ENCODE data around the gene ONECUT1. TPM values are rescaled to one million over a fixed set of nuclear protein-coding genes. Genes with fewer than 3 reads are reported as not detected.

ONECUT1 gene
- total RNA-seq, 1 donor from 2014 or later: not detected

- H3K9me3 ChIP-seq (ENCODE audit: control insufficient read depth in 3 of 3, low read length in 3 of 3): no peaks in the 10 kb centered on the region
- H3K27ac ChIP-seq (ENCODE audit: low read depth, low read length): no peak overlapping the region
Observed at GRCh38 chr15:52727815-52728214, 62.3 kb downstream of the ONECUT1 start.

GRCh38 chr15:52726195-52726594 is 63.9 kb downstream of the ONECUT1 start:
- Histone ChIP-seq H3K36me3 (ENCODE audit: control insufficient read depth in 3 of 3, insufficient read depth in 3 of 3, low read length in 3 of 3) (no peaks in the 10 kb centered on the region), H3K27me3 (ENCODE audit: control insufficient read depth in 3 of 3, insufficient read depth in 3 of 3, low read length in 3 of 3) (no peaks in the 10 kb centered on the region), H3K9me3 (ENCODE audit: control insufficient read depth in 3 of 3, low read length in 3 of 3) (no peaks in the 10 kb centered on the region), H3K27ac (ENCODE audit: low read depth, low read length) (no peak overlapping the region), H3K4me1 (ENCODE audit: control insufficient read depth in 3 of 3, insufficient read depth in 3 of 3, low read length in 3 of 3) (peaks cover 5 to 11% (median 8%) of the 10 kb centered on the region in 3 donors), H3K9ac (ENCODE audit: low read depth in 1 of 3, low read length in 3 of 3) (no peak overlapping the region), H3K4me3 (ENCODE audit: low read length in 3 of 3) (no peak overlapping the region)

More at GRCh38 chr15:52727815-52728214, 62.3 kb downstream of the ONECUT1 start:
- no peak overlapping the region for H3K9ac ChIP-seq (ENCODE audit: low read depth in 1 of 3, low read length in 3 of 3)
- H3K4me1 ChIP-seq (ENCODE audit: control insufficient read depth in 3 of 3, insufficient read depth in 3 of 3, low read length in 3 of 3): peaks cover 12 to 14% (median 14%) of the 10 kb centered on the region in 3 donors
- no peaks in the 10 kb centered on the region for H3K36me3 ChIP-seq (ENCODE audit: control insufficient read depth in 3 of 3, insufficient read depth in 3 of 3, low read length in 3 of 3)
- no peaks in the 10 kb centered on the region for H3K27me3 ChIP-seq (ENCODE audit: control insufficient read depth in 3 of 3, insufficient read depth in 3 of 3, low read length in 3 of 3)
- H3K4me3 ChIP-seq (ENCODE audit: low read length in 3 of 3): no peak overlapping the region

DNA sequence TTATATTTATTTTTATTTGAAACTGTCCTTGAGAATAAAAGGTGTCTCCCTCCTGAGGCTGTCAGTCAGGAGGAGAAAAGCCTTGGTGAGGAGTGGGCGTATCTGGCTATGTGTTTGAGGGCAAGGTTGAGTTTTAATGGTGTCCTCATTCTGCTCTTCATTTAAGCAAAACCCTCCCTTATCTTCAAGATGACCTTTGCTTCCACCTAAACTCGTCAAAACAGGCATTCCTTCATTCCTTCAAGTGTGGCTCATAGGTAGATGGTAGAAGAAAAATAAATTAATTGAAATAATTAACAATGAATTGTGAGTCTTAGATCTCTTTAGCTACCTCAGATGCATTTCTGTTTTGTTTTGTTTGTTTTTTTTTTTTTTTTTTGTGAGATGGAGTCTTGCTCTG is 71.6 kb downstream of the ONECUT1 start:
- no peak overlapping the region for H3K9ac ChIP-seq (ENCODE audit: low read depth in 1 of 3, low read length in 3 of 3)
- no peak overlapping the region for H3K27ac ChIP-seq (ENCODE audit: low read depth, low read length)
- no peaks in the 10 kb centered on the region for H3K27me3 ChIP-seq (ENCODE audit: control insufficient read depth in 3 of 3, insufficient read depth in 3 of 3, low read length in 3 of 3)
- no peaks in the 10 kb centered on the region for H3K9me3 ChIP-seq (ENCODE audit: control insufficient read depth in 3 of 3, low read length in 3 of 3)
- no peaks in the 10 kb centered on the region for H3K36me3 ChIP-seq (ENCODE audit: control insufficient read depth in 3 of 3, insufficient read depth in 3 of 3, low read length in 3 of 3)
- no peaks in the 10 kb centered on the region for H3K4me1 ChIP-seq (ENCODE audit: control insufficient read depth in 3 of 3, insufficient read depth in 3 of 3, low read length in 3 of 3)
- H3K4me3 ChIP-seq (ENCODE audit: low read length in 3 of 3): no peak overlapping the region

DNA sequence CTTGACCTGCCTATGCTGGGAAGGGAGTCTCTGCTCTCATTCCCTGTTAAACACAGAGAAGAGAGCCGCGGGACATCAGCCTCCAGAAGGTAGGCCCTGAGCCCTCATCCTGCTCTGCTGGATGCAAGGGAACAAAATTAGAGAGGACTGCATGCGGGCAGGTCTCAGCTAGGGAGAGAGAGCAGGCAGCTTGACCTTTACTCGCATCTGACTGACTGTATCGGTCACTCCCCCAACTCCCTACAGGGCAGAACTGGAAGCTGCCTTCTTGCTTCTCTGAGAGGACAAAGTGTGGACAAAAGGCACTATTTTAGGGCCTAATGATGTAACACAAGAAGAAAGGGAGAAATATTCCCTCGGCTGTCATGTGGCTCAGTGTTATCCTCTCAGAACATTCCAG is 72.2 kb downstream of the ONECUT1 start:
- no peak overlapping the region for H3K4me3 ChIP-seq (ENCODE audit: low read length in 3 of 3)
- no peaks in the 10 kb centered on the region for H3K36me3 ChIP-seq (ENCODE audit: control insufficient read depth in 3 of 3, insufficient read depth in 3 of 3, low read length in 3 of 3)
- H3K4me1 ChIP-seq (ENCODE audit: control insufficient read depth in 3 of 3, insufficient read depth in 3 of 3, low read length in 3 of 3): no peaks in the 10 kb centered on the region
- no peaks in the 10 kb centered on the region for H3K27me3 ChIP-seq (ENCODE audit: control insufficient read depth in 3 of 3, insufficient read depth in 3 of 3, low read length in 3 of 3)
- no peaks in the 10 kb centered on the region for H3K9me3 ChIP-seq (ENCODE audit: control insufficient read depth in 3 of 3, low read length in 3 of 3)
- H3K9ac ChIP-seq (ENCODE audit: low read depth in 1 of 3, low read length in 3 of 3): no peak overlapping the region
- H3K27ac ChIP-seq (ENCODE audit: low read depth, low read length): no peak overlapping the region

GRCh38 chr15:52717481-52717880 is 72.7 kb downstream of the ONECUT1 start:
- Histone ChIP-seq H3K27ac (ENCODE audit: low read depth, low read length) (no peak overlapping the region), H3K27me3 (ENCODE audit: control insufficient read depth in 3 of 3, insufficient read depth in 3 of 3, low read length in 3 of 3) (no peaks in the 10 kb centered on the region)

GRCh38 chr15:52716536-52716935 is 73.6 kb downstream of the ONECUT1 start:
- no peaks in the 10 kb centered on the region for H3K27me3 ChIP-seq (ENCODE audit: control insufficient read depth in 3 of 3, insufficient read depth in 3 of 3, low read length in 3 of 3)
- no peak overlapping the region for H3K9ac ChIP-seq (ENCODE audit: low read depth in 1 of 3, low read length in 3 of 3)
- H3K4me1 ChIP-seq (ENCODE audit: control insufficient read depth in 3 of 3, insufficient read depth in 3 of 3, low read length in 3 of 3): no peaks in the 10 kb centered on the region
- H3K27ac ChIP-seq (ENCODE audit: low read depth, low read length): no peak overlapping the region
- H3K4me3 ChIP-seq (ENCODE audit: low read length in 3 of 3): no peak overlapping the region
- H3K9me3 ChIP-seq (ENCODE audit: control insufficient read depth in 3 of 3, low read length in 3 of 3): no peaks in the 10 kb centered on the region
- no peaks in the 10 kb centered on the region for H3K36me3 ChIP-seq (ENCODE audit: control insufficient read depth in 3 of 3, insufficient read depth in 3 of 3, low read length in 3 of 3)

More at GRCh38 chr15:52717481-52717880, 72.7 kb downstream of the ONECUT1 start:
- Histone ChIP-seq H3K9ac (ENCODE audit: low read depth in 1 of 3, low read length in 3 of 3) (no peak overlapping the region), H3K4me3 (ENCODE audit: low read length in 3 of 3) (no peak overlapping the region), H3K36me3 (ENCODE audit: control insufficient read depth in 3 of 3, insufficient read depth in 3 of 3, low read length in 3 of 3) (no peaks in the 10 kb centered on the region), H3K9me3 (ENCODE audit: control insufficient read depth in 3 of 3, low read length in 3 of 3) (no peaks in the 10 kb centered on the region), H3K4me1 (ENCODE audit: control insufficient read depth in 3 of 3, insufficient read depth in 3 of 3, low read length in 3 of 3) (no peaks in the 10 kb centered on the region)

GRCh38 chr15:52715411-52715810 is 74.7 kb downstream of the ONECUT1 start:
- Histone ChIP-seq H3K27ac (ENCODE audit: low read depth, low read length) (no peak overlapping the region), H3K4me3 (ENCODE audit: low read length in 3 of 3) (no peak overlapping the region), H3K36me3 (ENCODE audit: control insufficient read depth in 3 of 3, insufficient read depth in 3 of 3, low read length in 3 of 3) (no peaks in the 10 kb centered on the region), H3K4me1 (ENCODE audit: control insufficient read depth in 3 of 3, insufficient read depth in 3 of 3, low read length in 3 of 3) (no peaks in the 10 kb centered on the region), H3K27me3 (ENCODE audit: control insufficient read depth in 3 of 3, insufficient read depth in 3 of 3, low read length in 3 of 3) (no peaks in the 10 kb centered on the region), H3K9me3 (ENCODE audit: control insufficient read depth in 3 of 3, low read length in 3 of 3) (no peaks in the 10 kb centered on the region), H3K9ac (ENCODE audit: low read depth in 1 of 3, low read length in 3 of 3) (no peak overlapping the region)

DNA sequence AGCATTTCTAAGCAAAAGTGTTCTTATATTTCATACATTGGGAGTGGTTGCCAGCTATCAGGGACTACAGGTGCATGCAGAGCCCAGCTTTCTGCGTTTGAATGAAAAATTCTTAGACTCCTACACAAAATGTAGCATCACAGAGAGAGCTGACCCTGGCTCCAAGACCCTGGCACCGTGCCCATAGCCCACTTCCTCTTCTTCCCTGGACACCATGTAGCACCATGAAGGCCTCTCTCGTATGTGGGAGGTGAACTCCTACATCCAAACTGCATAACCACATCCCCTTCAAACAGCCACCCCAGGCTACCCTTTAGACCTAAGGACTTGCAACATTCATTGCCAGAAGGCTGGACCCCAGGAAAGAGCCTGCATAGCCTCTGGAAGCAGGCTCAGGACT is 75.2 kb downstream of the ONECUT1 start:
- Histone ChIP-seq H3K36me3 (ENCODE audit: control insufficient read depth in 3 of 3, insufficient read depth in 3 of 3, low read length in 3 of 3) (no peaks in the 10 kb centered on the region), H3K27ac (ENCODE audit: low read depth, low read length) (no peak overlapping the region), H3K27me3 (ENCODE audit: control insufficient read depth in 3 of 3, insufficient read depth in 3 of 3, low read length in 3 of 3) (no peaks in the 10 kb centered on the region), H3K9me3 (ENCODE audit: control insufficient read depth in 3 of 3, low read length in 3 of 3) (no peaks in the 10 kb centered on the region), H3K4me1 (ENCODE audit: control insufficient read depth in 3 of 3, insufficient read depth in 3 of 3, low read length in 3 of 3) (no peaks in the 10 kb centered on the region), H3K9ac (ENCODE audit: low read depth in 1 of 3, low read length in 3 of 3) (no peak overlapping the region), H3K4me3 (ENCODE audit: low read length in 3 of 3) (no peak overlapping the region)

GRCh38 chr15:52710708-52711389 is 79.3 kb downstream of the ONECUT1 start:
- H3K36me3 ChIP-seq (ENCODE audit: control insufficient read depth in 3 of 3, insufficient read depth in 3 of 3, low read length in 3 of 3): no peaks in the 10 kb centered on the region
- H3K9ac ChIP-seq (ENCODE audit: low read depth in 1 of 3, low read length in 3 of 3): no peak overlapping the region
- H3K4me3 ChIP-seq (ENCODE audit: low read length in 3 of 3): no peak overlapping the region
- H3K27me3 ChIP-seq (ENCODE audit: control insufficient read depth in 3 of 3, insufficient read depth in 3 of 3, low read length in 3 of 3): no peaks in the 10 kb centered on the region
- no peaks in the 10 kb centered on the region for H3K4me1 ChIP-seq (ENCODE audit: control insufficient read depth in 3 of 3, insufficient read depth in 3 of 3, low read length in 3 of 3)
- no peak overlapping the region for H3K27ac ChIP-seq (ENCODE audit: low read depth, low read length)
- no peaks in the 10 kb centered on the region for H3K9me3 ChIP-seq (ENCODE audit: control insufficient read depth in 3 of 3, low read length in 3 of 3)

DNA sequence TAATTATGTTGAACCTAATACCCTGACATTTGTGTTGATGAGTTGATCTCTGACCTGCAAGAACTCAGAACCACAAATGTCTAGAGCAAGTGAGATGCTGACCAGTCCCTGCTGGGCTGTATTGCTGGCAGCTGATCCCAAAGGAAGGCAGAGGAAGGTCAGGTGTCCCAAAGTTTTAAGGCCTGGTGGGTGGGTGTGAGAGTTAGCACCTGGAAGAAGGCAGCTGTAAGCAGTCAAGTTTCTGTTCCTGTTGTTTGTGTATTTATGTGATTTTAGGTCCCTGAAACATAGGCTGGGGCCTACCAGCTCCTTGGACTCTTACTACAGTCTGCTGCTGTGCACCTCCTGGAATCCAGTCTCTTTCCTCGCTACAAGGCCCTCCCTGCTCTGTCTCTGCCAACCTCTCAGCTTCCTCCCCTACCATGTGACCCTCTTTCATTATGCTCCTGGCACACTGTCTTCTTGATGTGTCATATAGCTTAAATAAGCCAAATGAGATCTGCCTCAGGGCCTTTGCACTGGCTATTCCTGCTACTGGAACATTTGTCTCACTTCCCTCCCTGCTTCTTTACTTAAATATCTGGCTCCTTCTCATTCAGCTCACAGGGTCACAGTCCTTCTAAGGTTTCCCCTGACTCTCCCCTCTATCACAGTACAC is 80.0 kb downstream of the ONECUT1 start:
- H3K36me3 ChIP-seq (ENCODE audit: control insufficient read depth in 3 of 3, insufficient read depth in 3 of 3, low read length in 3 of 3): no peaks in the 10 kb centered on the region

More for the DNA sequence above, 80.0 kb downstream of the ONECUT1 start:
- H3K27ac ChIP-seq (ENCODE audit: low read depth, low read length): no peak overlapping the region
- H3K9ac ChIP-seq (ENCODE audit: low read depth in 1 of 3, low read length in 3 of 3): no peak overlapping the region
- no peaks in the 10 kb centered on the region for H3K9me3 ChIP-seq (ENCODE audit: control insufficient read depth in 3 of 3, low read length in 3 of 3)
- H3K4me3 ChIP-seq (ENCODE audit: low read length in 3 of 3): no peak overlapping the region
- no peaks in the 10 kb centered on the region for H3K4me1 ChIP-seq (ENCODE audit: control insufficient read depth in 3 of 3, insufficient read depth in 3 of 3, low read length in 3 of 3)
- no peaks in the 10 kb centered on the region for H3K27me3 ChIP-seq (ENCODE audit: control insufficient read depth in 3 of 3, insufficient read depth in 3 of 3, low read length in 3 of 3)

Data from skeletal muscle tissue (tissue), 4 donors.